Ovary (tissue), 3 donors: ENCODE results near the gene DRAM1.

Experiments used
- CTCF ChIP-seq, 3 donors: fragments of 450-650 bp in 2 of 3; fragments of 200-600 bp in 1 of 3; IDR thresholded peaks; one replicate each; pipeline versions ENCODE4 v1.5.1 to v1.8.0; 2016 to 2022; ENCODE audit warnings: antibody characterized with exemption in 3 of 3, mild to moderate bottlenecking in 1 of 3
- POLR2A ChIP-seq: fragments of 450-650 bp; IDR thresholded peaks from one replicate; pipeline ENCODE4 v1.6.1; 2017; ENCODE audit warnings: antibody characterized with exemption, mild to moderate bottlenecking, moderate library complexity
- donor health status: DM: no; HTN: no; CAD: no.

DNA sequence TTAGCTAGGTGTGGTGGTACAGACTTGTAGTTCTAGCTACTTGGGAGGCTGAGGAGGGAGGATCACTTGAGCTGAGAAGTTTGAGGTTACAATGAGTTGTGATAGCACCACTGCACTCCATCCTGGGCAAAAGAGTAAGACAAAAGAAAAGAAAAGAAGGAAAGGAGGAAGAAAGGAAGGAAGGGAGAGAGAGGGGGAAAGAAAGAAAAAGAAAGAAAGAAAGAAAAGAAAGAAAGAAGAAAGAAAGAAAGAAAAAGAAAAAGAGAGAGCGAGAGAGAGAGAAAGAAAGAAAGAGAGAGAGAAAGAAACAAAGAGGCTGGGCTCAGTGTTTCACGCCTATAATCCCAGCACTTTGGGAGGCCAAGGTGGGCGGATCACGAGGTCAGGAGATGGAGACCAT is 36.3 kb upstream of the DRAM1 start:
- TF ChIP-seq POLR2A (no peak), CTCF (IDR thresholded peaks at IDR 0.05) (no peak)
